Glomerular visceral epithelial cell (primary cell): Measurements from ENCODE around the gene ABHD17C.
A peak's percentile ranks its signal among the peaks of the same experiment; 100 is the strongest.
"Not testable (repeated sequence)": the region's sequence is repeated elsewhere in the genome, so short reads cannot be mapped to it uniquely, and the experiment has no call there.

Experiments used
- DNase-seq: peaks from one replicate; pipeline ENCODE4 v3.0.0-alpha.2; 2016; ENCODE audit errors: extremely low spot score

Gene ABHD17C

DNA sequence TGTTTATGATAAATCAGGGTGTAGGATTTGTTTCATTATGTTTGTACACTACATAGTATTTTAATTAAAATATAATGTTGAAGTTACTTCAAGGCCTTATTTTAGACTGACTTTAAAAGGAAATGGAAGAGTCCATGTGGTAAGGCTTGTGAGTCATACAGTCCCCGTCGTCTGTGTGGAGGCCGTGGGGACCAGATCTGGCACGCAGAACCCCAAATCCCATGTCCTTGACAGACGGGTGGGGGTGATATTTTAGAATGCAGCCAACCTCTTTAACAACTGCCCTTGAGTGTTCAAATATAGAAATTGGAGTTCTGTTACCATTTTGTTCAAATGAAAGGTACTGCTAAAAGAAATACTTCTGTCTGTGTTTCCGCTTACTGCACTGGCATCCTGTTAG lies 35.8 kb downstream of the ABHD17C start:
- DNase-seq = no peak

DNA sequence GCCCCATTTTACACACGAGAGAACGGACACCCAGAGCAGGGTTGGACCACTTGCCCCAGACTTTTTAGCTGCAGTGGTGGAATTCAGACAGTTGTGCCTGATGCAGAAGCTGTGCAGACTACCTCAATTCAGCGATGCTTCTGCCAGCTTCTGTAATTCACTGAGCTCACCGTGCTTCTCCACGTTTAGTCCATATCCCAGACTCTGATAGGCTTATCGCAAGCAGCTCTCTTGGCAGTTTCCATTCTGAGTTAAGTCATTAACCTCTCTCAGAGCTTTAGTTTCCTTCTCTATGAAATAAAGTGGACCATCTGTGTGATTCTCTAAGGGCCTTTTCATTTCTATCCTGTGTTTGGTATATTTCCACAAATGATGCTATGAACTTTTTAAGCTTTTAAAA lies 37.1 kb downstream of the ABHD17C start:
- DNase-seq = no peak

DNA sequence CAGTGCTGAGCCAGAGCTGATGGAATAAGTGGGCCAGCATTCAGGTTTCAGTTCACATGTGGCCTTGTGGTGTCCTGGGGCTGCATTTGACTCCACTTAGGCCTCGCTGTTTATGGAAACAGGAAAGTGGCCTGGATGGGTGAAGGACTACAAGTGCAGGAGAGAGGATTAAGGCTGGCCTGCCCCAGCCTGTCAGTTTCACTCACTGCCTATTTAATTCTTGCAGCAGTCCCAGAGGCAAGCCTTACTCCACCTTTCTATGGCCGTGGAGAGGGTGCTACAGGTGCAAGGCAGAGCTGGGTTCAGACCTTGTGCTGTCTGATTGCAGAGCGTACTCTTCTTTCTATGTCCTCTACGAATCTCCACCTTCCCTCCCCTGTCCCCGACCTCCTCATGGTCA lies 37.7 kb downstream of the ABHD17C start:
- no peak for DNase-seq

DNA sequence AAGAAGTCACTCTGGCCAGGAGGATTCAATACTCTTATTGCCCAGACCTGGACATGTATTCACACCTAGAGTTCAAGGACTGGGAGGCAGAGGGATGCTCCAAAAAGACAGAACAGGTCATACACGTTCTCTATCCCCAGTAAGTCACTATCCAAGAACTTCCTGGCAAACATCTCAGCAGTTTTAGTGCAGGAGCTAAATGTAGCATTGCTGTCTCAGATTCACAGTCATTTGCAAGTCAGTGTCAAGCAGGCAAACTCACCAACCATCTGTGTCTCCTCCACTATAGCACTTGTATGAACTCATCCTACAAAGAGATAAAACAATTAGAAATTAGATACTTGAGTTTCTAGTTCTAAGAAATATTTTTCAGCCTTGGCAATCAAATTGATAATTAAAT lies 38.4 kb downstream of the ABHD17C start:
- no peak for DNase-seq

DNA sequence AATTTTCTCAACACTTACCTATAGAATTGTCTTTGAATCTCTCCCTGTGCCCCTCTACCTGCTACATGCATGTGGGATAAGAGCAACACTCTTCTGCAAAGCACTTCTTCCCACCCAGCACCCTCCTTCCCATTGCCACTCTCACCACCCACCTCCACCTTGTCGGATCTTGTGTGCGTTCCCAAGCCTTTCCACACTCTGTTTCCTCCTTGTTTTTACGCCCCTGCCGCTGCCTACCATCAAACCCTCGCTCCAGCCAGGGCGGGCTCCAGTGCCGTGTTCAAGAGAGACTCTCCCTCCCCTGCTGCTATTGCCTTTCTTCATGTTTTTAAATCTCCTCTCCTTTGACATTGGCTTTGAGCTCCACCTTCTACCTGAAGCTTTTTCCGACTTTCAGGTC lies 40.2 kb downstream of the ABHD17C start:
- no peak for DNase-seq

DNA sequence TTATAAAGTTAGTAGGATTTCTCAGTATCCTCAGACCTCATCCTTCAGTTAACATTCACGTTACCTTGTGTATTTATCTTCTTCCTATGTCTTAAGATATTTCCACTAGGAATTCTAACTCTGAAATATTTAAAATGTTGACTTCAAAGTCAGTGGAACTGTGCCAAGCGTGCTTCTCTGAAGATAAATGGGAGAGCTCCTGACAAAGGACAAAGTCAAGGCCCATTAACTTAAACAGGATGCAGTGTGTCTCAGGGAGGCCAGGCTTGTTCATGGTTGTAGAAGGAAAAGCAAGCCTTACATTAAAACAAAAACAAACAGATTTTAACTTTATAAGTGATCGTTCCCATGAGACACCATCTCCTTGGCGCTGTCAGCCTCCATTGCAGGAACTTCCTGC lies 41.5 kb downstream of the ABHD17C start:
- peak; percentile 3 for DNase-seq

DNA sequence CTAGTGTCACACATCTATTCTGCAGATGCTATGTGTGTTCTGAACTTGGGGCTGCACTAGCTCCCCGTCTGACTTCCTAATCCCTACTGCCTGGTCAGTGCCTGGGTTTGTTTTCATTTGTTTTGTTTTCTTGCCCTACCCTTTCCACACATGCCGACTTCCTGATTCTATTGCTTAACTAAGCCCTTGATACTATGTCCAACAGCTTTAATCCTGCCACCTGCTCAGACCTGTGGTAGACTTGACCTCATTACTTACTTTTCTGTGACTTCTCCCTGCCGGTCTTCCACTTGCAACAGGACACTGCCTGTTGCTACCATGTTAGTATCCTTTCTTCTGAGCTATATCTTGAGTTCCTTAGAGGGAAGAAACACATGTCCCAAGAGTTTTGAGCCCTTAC lies 44.8 kb downstream of the ABHD17C start:
- no peak for DNase-seq

DNA sequence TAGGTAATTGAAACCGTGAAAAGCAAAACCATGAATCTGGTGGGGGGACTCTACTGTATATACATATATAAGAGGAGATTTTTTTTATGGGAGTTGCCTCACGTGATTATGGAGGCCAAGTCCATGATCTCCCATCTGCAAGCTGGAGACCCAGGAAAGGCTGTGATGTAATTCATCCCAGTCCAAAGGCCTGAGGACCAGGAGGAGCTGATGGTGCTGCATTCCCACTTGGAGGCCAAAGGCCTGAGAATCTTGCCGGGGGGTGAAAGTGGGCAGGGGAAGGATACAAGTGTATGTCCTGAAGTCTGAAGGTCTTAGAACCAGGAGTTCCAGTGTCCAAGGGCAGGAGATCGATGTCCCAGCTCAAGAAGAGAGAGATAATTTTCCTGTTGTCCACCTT lies 47.0 kb downstream of the ABHD17C start:
- no peak for DNase-seq

DNA sequence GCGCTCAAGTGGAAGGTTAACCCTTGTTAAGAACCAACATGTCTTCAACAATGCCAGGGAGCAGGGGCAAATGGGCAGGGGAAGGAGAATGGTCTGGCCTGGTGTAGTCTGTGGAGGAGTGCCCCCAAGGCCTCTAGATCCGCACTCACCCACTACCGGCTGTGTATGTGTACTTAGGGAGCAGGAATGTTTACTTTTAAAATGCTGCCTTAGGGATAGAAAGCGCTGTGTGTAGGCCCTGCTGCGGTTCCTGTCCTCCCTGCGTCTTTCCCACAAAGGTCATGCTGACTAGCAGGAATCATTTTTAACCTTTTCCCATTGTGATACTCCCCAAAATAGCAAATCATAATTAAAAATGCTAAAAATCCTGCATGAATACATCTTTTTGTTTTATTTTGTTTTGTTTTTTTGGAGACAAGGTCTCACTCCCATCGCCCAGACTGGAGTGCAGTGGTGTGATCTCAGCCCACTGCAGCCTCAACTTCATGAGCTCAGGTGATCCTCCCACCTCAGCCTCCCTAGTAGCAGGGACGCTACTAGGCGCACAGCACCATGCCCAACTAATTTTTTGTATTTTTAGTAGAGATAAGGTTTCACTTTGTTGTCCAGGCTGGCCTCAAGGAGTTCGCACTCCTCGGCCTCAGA lies 48.2 kb downstream of the ABHD17C start:
- no peak for DNase-seq

DNA sequence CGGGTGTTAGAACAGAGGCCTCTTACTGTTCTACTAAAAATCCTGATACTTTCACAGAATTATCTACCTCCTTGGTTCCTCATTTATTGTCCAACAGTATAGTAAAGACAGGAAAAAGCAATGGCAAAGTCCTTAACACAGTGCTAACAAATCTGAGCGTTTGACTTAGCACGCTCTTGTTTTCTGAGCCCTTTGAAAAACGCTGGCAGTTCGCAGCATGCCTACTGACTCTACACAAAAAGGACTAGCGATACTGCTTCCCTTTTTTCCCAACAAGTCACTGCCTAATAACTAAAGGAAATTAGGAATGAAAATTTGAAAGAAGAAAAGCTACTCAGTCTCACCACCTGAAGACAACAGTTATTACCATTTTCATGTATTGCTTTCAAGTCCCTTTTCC lies 49.3 kb downstream of the ABHD17C start:
- no peak for DNase-seq

DNA sequence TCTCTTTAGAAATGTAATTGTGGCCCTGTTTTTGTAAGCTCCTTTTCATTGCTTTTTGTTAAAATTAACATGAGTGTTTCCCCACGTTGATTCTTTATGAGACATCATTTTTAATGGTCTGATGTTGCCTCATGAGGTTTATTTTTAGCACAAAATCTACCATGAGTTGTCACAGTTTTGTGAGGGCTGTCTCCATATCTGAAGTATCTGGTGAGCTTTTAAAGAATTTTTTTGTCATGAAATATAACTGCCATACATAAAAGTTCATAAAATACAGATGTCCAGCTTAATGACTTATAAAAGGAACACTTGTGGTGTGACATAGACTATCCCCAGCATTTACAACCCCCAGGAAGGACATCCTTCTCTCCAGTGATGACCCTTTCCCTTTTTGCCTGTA lies 49.7 kb downstream of the ABHD17C start:
- no peak for DNase-seq

DNA sequence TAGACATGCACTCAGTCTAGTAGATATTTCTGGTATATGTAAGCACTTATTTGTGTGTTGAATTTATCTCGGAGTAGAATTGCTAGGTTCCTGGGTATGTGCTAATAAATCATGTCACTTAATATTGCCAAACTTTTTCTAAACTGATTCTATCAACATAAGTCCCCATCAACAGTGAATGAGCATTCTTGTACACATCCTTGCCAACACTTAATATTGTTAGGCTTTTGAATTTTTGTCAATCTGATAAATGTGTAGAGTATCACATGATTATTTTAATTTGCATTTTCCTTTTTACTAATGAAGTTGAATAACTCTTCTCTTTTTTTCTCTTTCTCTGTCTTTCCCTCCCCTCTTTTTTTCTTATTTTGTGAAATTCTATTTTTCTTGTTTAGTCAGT lies 50.8 kb downstream of the ABHD17C start:
- no peak for DNase-seq

DNA sequence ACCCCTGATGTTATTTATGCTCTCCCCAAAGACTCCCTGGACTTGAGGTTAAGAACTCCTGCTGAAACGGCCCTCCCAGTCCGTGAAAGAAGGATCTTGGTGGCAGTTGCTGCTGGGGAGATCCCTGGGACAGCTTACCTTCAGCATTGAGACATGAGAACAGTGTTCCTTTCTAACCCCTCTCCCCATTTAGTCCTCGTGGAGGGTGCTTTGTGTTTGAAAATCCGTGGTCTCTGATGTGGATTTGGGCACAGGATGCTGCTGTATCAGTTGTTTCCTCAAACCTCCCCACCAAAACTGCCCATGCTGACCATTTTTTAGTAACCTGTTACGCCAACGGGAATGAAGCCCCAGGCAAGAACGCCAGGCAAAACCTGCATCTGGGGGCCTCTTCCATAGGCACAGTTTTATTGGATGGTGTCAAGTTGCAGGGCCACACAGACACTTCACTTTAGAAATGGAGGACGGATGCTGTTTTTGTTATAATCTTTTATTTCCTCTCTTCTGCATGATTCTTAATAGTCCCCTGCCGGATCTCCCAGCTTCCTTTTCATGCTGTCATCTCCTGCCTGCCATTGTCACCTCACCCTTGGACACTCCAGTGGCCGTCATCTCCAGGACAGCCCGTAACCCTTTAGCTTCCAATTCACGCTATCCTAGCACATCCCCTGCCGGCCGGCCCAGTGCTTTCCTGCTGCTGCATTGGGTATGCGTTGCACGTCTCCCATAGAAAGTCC lies 52.4 kb downstream of the ABHD17C start:
- no peak for DNase-seq

DNA sequence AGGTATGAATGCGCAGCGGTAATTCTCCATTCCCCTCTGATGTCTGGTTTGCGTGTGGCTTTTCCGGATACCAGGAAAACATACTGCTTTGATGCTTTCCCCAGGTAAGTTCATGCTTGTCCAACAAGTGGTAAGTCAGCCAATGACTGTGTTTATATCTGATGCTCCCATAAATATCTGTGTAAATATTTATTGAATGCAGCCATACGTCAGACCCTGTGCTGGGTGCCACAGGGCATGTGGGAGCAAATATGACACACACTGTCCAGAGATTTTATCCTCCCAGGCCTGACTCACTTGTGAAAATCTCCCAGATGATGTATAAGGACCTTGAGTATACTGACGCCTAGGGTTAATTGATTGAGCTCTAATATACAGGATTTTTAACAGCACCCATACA lies 54.5 kb downstream of the ABHD17C start:
- no peak for DNase-seq

DNA sequence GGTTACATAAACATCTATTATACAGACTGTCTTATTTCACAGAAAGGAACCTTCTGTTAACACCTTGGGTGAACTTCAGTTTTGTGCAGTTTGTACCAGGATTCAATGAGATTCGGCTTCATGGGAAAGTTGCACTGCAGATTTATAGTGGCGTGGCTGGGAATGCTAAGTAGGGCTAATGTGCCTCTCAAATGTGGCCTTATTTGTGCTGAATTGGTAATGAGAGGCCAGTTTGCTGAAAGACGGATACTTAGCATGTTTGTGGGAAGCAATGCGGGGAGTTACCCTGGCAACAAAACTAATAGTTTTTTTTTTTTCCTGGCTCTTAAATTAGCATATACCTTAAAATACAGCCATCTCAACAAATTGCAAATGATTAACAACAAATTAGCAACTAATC lies 55.5 kb downstream of the ABHD17C start:
- no peak for DNase-seq

DNA sequence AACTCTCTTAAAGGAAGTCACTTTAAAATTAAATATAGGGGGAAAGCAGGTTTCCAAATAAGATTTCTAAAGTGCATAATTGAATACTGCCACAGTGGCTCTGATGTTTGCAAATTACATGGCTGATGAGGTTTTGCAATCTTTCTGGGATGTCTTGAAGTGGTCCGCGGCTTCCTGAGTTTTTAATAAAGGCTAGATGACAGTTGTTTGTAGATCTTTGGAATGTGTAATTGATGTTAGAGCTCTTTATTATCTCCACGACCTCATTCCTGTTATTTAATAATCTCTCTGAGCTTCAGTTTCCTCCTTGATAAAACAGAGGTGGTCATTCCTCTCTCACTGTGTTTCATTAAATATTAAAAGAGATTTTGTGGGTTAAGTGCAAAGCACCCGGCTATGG lies 57.1 kb downstream of the ABHD17C start:
- no peak for DNase-seq

DNA sequence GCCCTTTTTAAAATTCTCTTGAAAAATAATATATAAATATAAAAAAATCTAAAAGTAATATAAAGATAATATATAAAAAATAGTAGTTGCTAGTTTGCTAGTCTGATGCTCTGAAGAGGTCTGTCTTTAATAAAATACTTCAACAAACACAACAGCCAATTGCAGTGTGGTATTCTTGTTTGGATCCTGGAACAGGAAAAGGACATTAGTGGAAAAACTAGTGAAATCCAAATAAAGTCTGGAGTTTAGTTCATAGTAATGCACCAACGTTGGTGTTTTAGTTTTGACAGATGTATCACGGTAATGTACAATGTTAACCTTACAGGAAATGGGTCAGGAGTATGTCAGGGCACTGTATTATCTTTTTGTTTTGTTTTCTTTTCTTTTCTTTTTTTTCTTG lies 58.1 kb downstream of the ABHD17C start:
- no peak for DNase-seq

DNA sequence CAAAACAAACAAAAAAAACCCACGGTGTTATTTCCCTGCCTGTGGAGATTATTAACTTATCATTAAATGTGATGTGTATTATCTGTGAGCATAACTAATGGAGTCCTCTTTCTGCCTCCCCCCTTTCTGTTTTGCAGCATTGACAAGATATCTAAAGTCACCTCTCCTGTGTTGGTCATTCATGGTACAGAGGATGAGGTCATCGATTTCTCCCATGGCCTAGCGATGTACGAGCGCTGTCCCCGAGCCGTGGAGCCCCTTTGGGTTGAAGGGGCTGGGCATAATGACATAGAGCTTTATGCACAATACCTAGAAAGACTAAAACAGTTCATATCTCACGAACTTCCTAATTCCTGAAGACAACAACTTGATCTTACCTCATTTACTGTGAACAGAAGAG lies 58.9 kb downstream of the ABHD17C start:
- no peak for DNase-seq

DNA sequence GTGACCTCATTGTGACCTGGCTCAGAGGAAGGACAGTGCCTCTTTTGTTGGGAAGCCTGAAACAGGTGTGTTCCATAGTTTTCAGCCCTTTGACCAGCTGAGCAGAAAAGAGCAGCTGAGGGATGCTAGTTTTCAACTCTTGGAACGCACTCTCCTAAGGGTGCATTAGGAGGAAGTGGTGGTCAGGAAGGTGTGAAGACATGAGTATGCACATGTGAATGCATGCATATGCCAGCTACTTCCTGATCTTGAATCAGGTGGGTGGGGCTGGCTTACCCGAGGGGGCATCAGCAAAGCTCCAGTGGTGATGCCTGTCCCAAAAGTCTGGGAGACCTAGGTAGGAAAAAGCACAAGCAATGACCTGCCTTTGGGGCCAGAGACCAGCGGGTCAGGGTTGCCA lies 60.8 kb downstream of the ABHD17C start:
- no peak for DNase-seq

DNA sequence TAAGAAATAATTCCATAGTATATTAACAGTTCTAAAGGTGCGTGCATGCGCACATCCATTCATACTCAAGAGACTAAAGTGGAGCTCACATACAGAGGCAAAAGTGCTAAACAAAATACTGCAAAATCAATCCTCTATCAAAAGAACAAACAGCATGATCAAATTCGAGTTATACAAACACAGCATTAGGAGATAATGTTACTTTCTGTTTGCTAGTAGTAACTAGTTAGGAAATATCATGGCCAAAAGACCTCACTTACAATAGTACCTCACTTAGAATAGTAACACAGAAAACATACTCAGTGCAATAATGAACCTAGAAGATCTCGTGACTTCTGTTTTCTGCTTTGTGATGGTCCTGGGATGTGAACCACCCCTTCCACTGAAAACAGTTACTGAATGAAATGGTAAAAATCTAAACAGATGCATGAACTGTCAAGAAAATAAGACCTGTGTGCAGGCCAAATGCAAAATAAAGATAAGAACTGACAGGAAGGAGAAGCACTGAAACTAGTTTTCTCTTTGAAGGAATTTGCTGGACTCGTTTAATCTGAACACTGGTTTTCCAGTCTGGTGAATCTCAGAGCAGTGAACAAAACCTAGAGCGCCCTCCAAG lies 63.1 kb downstream of the ABHD17C start:
- no peak for DNase-seq

DNA sequence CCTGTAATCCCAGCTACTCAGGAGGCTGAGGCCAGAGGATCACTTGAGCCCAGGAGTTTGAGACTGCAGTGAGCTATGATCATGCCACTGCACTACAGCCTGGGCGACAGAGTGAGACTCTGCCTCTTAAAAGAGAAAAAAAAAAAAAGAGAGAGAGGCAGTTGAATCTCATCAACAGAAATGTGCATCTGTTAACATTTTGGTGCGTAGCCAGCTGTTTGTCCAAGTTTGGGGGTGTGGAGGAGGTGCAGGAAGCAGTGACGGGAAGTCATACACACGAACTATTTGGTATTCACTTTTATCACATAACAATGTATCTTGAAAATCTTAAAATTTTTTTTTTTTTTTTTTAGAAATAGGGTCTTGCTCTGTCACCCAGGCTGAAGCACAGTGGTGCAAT lies 65.8 kb downstream of the ABHD17C start:
- DNase-seq = no peak

DNA sequence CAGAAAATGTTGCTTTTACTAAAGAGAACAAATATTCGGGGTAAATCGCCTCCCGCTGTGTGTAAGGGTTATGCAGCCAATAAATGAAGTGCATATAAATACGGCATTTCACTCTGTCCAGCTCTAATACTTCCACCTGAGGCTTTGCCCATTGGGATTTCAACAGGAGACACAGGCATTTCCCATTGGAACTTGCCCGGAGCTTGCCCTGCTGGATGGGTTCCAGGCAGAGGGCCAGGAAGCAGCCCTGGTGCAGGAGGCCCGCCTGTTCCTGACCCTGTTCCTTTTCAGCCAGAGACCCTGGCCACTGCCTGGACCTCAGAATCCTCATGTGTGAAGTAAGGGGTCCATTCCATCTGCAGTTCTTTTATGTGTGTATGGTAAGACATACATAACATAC lies 66.6 kb downstream of the ABHD17C start:
- DNase-seq = no peak

DNA sequence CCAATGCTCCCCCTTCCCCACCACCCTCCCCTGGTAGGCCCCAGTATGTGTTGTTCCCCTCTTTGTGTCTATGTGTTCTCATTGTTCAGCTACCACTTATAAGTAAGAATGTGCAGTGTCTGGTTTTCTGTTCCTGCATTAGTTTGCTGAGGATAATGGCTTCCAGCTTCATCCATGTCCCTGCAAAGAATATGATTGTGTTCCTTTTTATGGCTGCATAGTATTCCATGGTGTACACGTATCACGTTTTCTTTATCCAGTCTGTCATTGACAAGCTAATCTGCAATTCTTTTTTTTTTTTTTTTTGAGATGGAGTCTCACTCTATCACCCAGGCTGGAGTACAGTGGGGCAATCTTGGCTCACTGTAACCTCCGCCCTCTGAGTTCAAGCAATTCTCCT lies 68.1 kb downstream of the ABHD17C start:
- not testable (repeated sequence) for DNase-seq
